ENCODE data around the gene FAM53B. TPM values are rescaled to one million over a fixed set of nuclear protein-coding genes. Genes with fewer than 3 reads are reported as not detected.
"Not testable (repeated sequence)": the region's sequence is repeated elsewhere in the genome, so short reads cannot be mapped to it uniquely, and the experiment has no call there.

The FAM53B gene
- total RNA-seq, 1 experiment from 2014 or later: 8.7 TPM

GRCh38 chr10:124598773-124599587 is 145.2 kb downstream of the FAM53B start:
- DNase-seq (ENCODE audit: low spot score): no peak

- no peak for DNase-seq (ENCODE audit: low spot score)
These were observed 146.0 kb downstream of the FAM53B start for GRCh38 chr10:124598196-124598595.

DNA sequence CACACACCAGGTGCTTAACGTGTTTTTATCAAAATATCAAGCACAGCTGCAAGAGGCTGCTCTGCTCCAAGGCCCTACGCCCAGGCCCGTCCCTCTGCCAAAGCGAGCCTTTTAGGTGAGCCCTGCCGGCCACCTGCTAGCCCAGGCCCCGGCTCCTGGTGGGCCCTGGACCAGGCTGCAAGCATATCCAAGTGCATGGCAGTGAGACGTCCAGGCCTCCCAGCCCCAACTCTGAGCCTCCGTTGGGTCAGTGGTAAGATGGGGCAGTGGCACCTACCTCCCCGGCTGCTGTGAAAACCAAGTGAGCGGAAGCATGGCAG is 146.4 kb downstream of the FAM53B start:
- no peak for DNase-seq (ENCODE audit: low spot score)

DNA sequence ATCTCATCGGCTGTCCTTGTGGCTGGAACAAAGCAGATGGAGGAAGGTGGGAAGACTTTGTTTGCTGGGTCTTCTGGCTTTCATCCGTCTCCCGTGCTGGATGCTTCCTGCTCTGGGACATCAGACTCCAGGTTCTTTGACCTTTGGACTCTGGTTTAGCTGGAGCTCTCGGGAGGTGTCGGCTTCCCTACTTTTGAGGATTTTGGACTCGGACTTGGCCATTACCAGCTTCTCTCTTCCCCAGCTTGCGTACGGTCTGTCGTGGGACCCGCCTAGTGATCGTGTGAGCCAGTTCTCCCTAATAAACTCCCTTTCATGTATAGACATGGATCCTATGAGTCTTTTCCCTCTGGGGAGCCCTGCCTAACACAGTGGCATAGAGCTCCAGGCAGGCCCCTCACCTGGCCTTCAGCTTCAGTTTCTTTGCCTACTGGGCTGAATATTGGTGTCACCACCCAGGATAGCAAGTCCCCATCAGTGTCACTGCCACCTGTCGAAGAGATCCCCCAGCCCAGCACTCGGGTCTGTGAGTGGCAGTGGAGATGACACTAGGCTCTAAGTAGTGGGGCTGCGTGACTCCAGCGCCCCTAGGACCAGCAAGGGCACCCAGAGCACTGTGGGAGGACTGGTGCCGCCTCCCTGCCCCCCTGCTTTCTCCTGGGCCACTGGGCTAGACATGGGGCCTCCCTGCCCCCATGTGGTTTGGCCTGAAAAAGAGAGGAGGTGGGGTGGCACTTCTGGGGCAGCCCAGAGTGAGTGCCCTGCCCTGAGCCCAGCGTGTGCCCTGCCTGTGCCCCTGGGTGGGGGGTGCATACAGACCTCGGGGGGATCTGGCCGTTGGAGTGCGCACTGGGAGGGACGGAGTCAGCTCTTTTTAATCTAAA is 147.0 kb downstream of the FAM53B start:
- no peak for DNase-seq (ENCODE audit: low spot score)

GRCh38 chr10:124596116-124596785 is 147.9 kb downstream of the FAM53B start:
- no peak for DNase-seq (ENCODE audit: low spot score)

GRCh38 chr10:124595143-124595883 is 148.9 kb downstream of the FAM53B start:
- DNase-seq (ENCODE audit: low spot score): no peak

DNA sequence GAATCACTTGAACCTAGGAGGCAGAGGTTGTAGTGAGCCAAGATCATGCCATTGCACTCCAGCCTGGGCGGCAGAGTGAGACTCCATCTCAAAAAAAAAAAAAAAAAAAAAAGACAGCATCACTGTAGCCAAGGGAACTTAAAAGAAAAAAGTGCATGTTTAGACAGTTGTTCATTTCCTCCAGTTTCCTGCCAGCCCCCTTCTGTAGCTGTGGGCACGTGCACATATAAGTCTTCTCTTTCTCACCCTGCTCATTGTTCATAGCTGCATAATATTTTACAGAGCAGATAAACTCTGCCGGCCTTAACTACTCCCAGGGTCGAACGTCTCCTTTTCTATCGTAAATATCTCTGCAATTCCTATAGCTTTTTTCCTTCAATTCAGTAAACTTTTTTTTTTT is 149.9 kb downstream of the FAM53B start:
- no peak for DNase-seq (ENCODE audit: low spot score)

- DNase-seq (ENCODE audit: low spot score): no peak
These were observed 150.7 kb downstream of the FAM53B start for GRCh38 chr10:124593431-124593985.

GRCh38 chr10:124592736-124593430 is 151.3 kb downstream of the FAM53B start:
- no peak for DNase-seq (ENCODE audit: low spot score)

DNA sequence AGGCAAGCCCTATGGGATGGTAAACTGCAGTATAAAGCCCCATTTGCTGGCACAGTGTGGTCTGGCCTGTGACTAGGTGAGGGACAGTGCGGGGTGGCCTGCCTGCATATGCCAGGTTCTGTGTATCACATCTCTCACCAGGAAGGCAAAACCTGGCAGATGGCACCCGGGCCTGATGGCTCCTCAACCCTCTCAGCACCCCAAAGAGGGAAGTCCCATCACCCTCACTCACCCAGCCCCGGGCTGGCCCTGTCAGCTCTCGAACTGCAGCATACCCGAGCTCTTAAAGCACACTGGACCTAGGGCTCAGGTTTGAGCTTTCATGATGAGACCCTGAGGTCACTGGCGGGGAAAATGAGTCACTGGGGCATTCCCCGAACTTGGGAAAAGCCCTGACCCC is 152.1 kb downstream of the FAM53B start:
- DNase-seq (ENCODE audit: low spot score): no peak

- DNase-seq (ENCODE audit: low spot score): no peak
These were observed 153.1 kb downstream of the FAM53B start for GRCh38 chr10:124591123-124591495.

DNA sequence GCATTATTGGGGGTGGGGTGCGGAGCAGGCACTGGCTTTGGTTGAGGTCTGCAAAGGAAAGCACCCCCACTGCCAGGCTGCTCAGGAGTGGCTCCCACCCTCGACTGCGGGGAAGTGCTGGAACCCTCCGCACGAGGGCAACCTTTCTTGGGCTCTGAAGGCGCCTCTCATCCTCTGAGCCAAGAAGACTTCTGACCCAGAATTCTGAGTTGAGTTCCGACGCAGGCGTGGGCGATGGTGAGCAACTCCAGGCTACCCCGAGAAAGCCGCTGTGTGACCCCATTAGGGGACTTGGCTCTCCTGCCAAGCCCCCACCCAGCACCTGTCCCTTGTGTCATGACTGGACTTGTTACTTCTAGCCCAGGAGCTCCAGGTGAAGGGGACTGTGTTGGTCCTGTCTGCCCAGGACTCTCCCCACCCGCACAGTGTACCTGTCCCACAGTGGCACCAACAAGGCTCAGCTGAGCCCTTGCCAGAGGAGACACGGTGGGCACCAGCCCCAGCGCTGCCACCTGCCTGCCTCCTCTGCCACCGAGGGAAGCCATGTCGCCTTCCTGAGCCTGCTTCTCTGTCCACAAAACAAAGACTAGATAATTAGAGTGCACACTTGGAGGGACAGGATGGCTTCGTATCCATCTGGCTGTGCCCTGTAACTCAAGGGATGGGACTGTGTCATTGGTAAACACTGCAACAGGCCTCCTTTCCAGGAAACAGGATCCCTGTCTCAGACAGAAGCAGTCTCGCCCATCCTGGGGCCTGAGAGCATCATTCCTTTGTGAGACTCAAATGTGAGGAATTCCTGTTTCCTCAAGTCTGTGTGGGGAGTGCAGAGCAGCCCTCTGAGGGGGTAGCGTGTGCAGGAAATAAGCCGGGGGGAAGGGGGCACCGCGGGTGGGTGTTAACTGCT is 153.7 kb downstream of the FAM53B start:
- DNase-seq (ENCODE audit: low spot score): no peak

- no peak for DNase-seq (ENCODE audit: low spot score)
These were observed 154.6 kb downstream of the FAM53B start for GRCh38 chr10:124589491-124590041.

DNA sequence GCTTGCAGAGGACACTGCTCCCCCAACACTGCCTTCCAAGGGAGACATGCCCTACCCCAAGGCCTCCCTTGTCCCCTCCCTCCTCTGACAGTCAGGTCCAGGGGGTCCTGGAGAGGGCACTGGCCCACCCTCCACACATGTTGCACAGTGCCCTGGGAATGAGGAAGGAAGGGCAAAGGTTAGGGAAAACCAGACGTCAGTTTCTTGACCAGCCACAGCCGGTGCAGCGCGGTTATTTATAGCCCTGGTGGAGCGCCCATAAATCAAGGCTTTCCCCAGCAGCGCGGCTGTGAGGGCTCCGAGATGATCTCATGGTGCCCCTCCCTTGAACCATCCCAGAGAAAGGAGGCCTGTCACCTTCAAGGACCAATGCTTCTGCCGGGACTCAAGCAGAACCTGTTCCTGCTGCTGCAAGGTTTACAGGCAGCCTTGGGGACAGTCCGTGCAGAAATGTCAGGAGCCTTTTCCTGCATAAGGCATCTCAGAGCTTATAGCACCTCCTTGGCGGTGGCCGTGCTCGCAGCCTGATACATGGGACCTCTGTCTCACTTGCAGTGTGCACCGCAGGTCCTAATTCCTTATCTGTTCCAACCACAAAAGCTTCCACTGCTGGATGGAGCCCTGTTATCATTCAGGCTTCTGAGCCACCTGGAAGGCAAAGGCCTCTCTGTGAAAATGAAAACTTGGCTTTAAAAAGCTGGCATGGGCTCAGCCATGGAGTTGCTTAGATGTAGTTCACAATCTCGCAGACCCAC is 155.3 kb downstream of the FAM53B start:
- peak; percentile 79 for DNase-seq (ENCODE audit: low spot score)

- DNase-seq (ENCODE audit: low spot score): not testable (repeated sequence)
These were observed 155.8 kb downstream of the FAM53B start for GRCh38 chr10:124588341-124588735.

DNA sequence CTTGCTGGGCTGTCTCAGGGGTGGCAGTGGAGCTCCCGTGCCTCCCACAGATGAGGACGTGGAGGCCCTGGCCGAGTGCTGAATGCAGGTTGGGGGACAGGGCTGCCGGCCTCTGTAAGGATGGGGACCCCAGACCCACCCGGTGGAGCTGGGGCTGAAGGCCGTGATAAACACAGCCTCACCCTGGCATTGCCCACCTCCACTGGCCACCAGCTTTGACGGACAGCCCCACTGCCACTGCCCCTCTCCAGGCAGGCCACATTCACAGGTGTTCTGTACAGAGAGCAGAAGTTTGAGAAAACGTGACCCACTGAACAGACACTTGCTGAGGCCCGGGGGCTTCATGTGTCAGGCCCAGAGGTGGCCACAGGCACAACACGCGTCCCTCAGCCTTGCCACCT is 156.4 kb downstream of the FAM53B start:
- DNase-seq (ENCODE audit: low spot score): no peak

DNA sequence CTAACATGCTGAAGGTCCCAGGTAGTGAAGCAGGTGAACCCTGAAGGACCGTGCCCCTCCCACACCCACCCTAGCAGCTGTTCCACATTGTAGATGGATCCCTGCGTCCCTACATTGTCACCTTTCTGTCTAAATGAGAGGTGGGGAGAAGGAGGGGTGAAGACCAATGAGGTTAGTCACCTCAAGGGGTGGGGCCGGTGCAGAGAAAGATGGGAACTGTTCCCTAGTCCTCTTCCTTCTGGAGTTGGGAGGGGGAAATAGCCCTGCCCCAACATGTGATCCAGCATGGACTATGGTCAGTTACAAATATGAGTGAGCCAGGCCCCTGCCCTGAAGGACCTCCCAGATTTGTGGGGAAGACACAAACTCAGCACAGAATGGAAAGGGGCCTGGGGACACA is 158.0 kb downstream of the FAM53B start:
- no peak for DNase-seq (ENCODE audit: low spot score)

DNA sequence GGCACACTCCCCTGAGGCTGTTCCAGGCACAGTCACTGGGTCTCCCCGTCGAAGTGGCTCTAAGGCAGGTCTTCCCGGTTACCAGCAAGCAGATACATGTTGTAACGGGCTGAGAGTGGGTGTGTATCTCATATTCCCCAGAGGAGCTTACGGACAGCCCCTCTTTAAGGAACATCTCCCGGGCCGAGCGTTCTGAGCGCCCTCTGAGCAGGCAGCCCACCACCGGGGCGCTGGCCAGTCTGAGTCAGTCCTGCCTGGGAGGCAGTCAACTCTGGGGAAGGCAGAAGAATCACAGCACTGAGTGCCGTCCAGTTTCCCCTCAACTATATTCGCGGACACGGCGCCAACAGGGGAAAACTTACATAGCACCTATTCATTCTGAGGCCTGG is 165.2 kb downstream of the FAM53B start:
- DNase-seq (ENCODE audit: low spot score): no peak

Measured in A172 (cell line).